GM23338 (cell line): Measurements from ENCODE around the gene NUP214. TPM values are rescaled to one million over a fixed set of nuclear protein-coding genes. Genes with fewer than 3 reads are reported as not detected.

Experiments used
- ATAC-seq: fragments of 200-7000 bp; cut with Tn5 transposase; 3 replicates; pipeline ENCODE4 v1.9.1; 2020
- DNase-seq: peaks from one replicate; pipeline ENCODE4 v3.0.0-alpha.2; 2015; ENCODE audit warnings: low spot score
- H2AFZ ChIP-seq: fragments of 200-600 bp; sonication (generic); 2 replicates; pipeline ENCODE4 v1.8.0; 2016; ENCODE audit warnings: antibody characterized with exemption, mild to moderate bottlenecking, moderate library complexity
- H3F3A ChIP-seq: fragments of 200-600 bp; sonication (generic); replicated peaks from 2 replicates; pipeline ENCODE4 v1.8.0; 2017; ENCODE audit warnings: antibody characterized with exemption, mixed run types, low read depth
- H3K27ac ChIP-seq: fragments of 200-600 bp; sonication (generic); 2 replicates; pipeline ENCODE4 v1.6.1; 2016; ENCODE audit warnings: low read depth
- H3K27me3 ChIP-seq: fragments of 200-600 bp; sonication (generic); 2 replicates; pipeline ENCODE4 v1.8.0; 2016; ENCODE audit warnings: mild to moderate bottlenecking, mixed run types, moderate library complexity; ENCODE audit not compliant: insufficient read depth
- H3K36me3 ChIP-seq: fragments of 200-600 bp; sonication (generic); 2 replicates; pipeline ENCODE4 v1.8.0; 2016; ENCODE audit warnings: mild to moderate bottlenecking; ENCODE audit not compliant: insufficient read depth
- H3K4me1 ChIP-seq: fragments of 200-600 bp; sonication (generic); 2 replicates; pipeline ENCODE4 v1.8.0; 2016; ENCODE audit warnings: mild to moderate bottlenecking, moderate library complexity; ENCODE audit not compliant: insufficient read depth
- H3K4me2 ChIP-seq: fragments of 200-600 bp; sonication (generic); 2 replicates; pipeline ENCODE4 v1.7.1; 2017; ENCODE audit warnings: mixed run types
- H3K4me3 ChIP-seq: fragments of 200-600 bp; sonication (generic); 2 replicates; pipeline ENCODE4 v1.6.1; 2016; ENCODE audit warnings: mixed run types
- H3K79me2 ChIP-seq: fragments of 200-600 bp; sonication (generic); replicated peaks from 2 replicates; pipeline ENCODE4 v1.8.0; 2017; ENCODE audit warnings: mild to moderate bottlenecking; ENCODE audit not compliant: insufficient read depth
- H3K9me2 ChIP-seq: fragments of 200-600 bp; sonication (generic); 2 replicates; pipeline ENCODE4 v1.8.0; 2017; ENCODE audit not compliant: insufficient read depth
- H4K20me1 ChIP-seq: fragments of 200-600 bp; sonication (generic); replicated peaks from 2 replicates; pipeline ENCODE4 v1.8.0; 2017; ENCODE audit warnings: mild to moderate bottlenecking; ENCODE audit not compliant: insufficient read depth
- H3K27ac Mint-ChIP-seq: 2 replicates; pipeline ENCODE4 v1.8.0; 2020; ENCODE audit warnings: inconsistent platforms, mild to moderate bottlenecking, moderate library complexity, mixed read lengths
- H3K27me3 Mint-ChIP-seq: 3 replicates; pipeline ENCODE4 v1.8.0; 2022; ENCODE audit warnings: low read depth, mild to moderate bottlenecking, moderate library complexity, mixed read lengths, inconsistent platforms; ENCODE audit not compliant: insufficient read depth, poor library complexity
- H3K36me3 Mint-ChIP-seq: 3 replicates; pipeline ENCODE4 v1.8.0; 2021; ENCODE audit warnings: low read depth, mild to moderate bottlenecking, inconsistent platforms, moderate library complexity, mixed read lengths
- H3K4me1 Mint-ChIP-seq: 3 replicates; pipeline ENCODE4 v1.8.0; 2020; ENCODE audit warnings: mild to moderate bottlenecking, inconsistent platforms, mixed read lengths
- H3K4me3 Mint-ChIP-seq: 3 replicates; pipeline ENCODE4 v1.8.0; 2021; ENCODE audit warnings: moderate library complexity, mild to moderate bottlenecking, inconsistent platforms, mixed read lengths
- H3K9me3 Mint-ChIP-seq: 3 replicates; pipeline ENCODE4 v1.8.0; 2020; ENCODE audit warnings: moderate library complexity, mild to moderate bottlenecking, inconsistent platforms, mixed read lengths
- CREB1 ChIP-seq: fragments of 250-450 bp; sonication (Bioruptor Pico); IDR thresholded peaks from 2 replicates; pipeline ENCODE4 v1.5.0; 2020; ENCODE audit warnings: low read depth, mild to moderate bottlenecking, moderate library complexity
- CTCF ChIP-seq, 2 experiments: fragments of 200-600 bp in 1 of 2; sonication (generic) in 1 of 2; conservative IDR thresholded peaks; 2 replicates each; pipeline versions ENCODE4 v1.5.1 to v1.6.1; 2016 to 2017; ENCODE audit warnings: antibody characterized with exemption in 2 of 2, low read depth in 2 of 2, mild to moderate bottlenecking in 2 of 2, moderate library complexity in 1 of 2
- EZH2 ChIP-seq: fragments of 200-600 bp; sonication (generic); IDR thresholded peaks from one replicate; pipeline ENCODE4 v1.8.0; 2017; ENCODE audit warnings: antibody characterized with exemption, mild to moderate bottlenecking, low read depth; ENCODE audit not compliant: unreplicated experiment
- EZH2phosphoT487 ChIP-seq: fragments of 200-600 bp; sonication (generic); IDR thresholded peaks from one replicate; pipeline ENCODE4 v1.8.1; 2018; ENCODE audit warnings: antibody characterized with exemption; ENCODE audit not compliant: unreplicated experiment
- JUNB ChIP-seq: IDR thresholded peaks from one replicate; pipeline ENCODE4 v1.6.1; 2016; ENCODE audit warnings: antibody characterized with exemption; ENCODE audit not compliant: unreplicated experiment
- REST ChIP-seq: IDR thresholded peaks from one replicate; pipeline ENCODE4 v1.6.1; 2018; ENCODE audit warnings: antibody characterized with exemption; ENCODE audit not compliant: unreplicated experiment
- STAT1 ChIP-seq: IDR thresholded peaks from one replicate; pipeline ENCODE4 v1.6.1; 2016; ENCODE audit warnings: antibody characterized with exemption; ENCODE audit not compliant: unreplicated experiment
- ZNF114 ChIP-seq: fragments of 250-450 bp; sonication (Bioruptor Pico); IDR thresholded peaks from 2 replicates; pipeline ENCODE4 v1.5.0; 2020; ENCODE audit warnings: mild to moderate bottlenecking, moderate library complexity
- ZNF331 ChIP-seq: fragments of 250-450 bp; sonication (Bioruptor Pico); IDR thresholded peaks from 2 replicates; pipeline ENCODE4 v1.5.0; 2020; ENCODE audit warnings: low read depth, mild to moderate bottlenecking, moderate library complexity
- ZNF462 ChIP-seq: fragments of 250-450 bp; sonication (Bioruptor Pico); IDR thresholded peaks from 2 replicates; pipeline ENCODE4 v1.5.0; 2020; ENCODE audit warnings: mild to moderate bottlenecking, moderate library complexity
- polyA plus RNA-seq: library from polyadenylated mRNA; unstranded; fragments of >200 nt; fragmentation: Nextera tagmentation; extraction: Ambion mirVana; gene quantifications from 2 replicates; pipeline ENCODE4 v1.2.1, GENCODE V29; 2016
- total RNA-seq: library from RNA; depleted of rRNA; stranded (reverse); fragments of >200 nt; shearing (Covaris generic); gene quantifications from 2 replicates; pipeline ENCODE4 v1.2.3, GENCODE V29; 2014

The NUP214 gene
- total and polyA plus RNA-seq, 2 experiments from 2014 or later, result 36.0 to 57.0 TPM

- Mint-ChIP-seq H3K4me1 (peaks cover 27% of the 10 kb centered on the region), H3K9me3 (peaks cover 6% of the 10 kb centered on the region; the same call in 1 of the 3 replicates), H3K27ac (no peak overlapping the region), H3K27me3 (no peaks in the 10 kb centered on the region), H3K36me3 (peaks cover 17% of the 10 kb centered on the region), H3K4me3 (no peak overlapping the region)
- Histone ChIP-seq H3K36me3 (no peaks in the 10 kb centered on the region), H3K27ac (no peak overlapping the region), H3K4me1 (peaks cover 16% of the 10 kb centered on the region), H3K4me2 (no peak overlapping the region), H3K27me3 (no peaks in the 10 kb centered on the region), H3K79me2 (no peaks in the 10 kb centered on the region), H3F3A (no peaks in the 10 kb centered on the region), H3K9me2 (no peaks in the 10 kb centered on the region), H3K4me3 (no peak overlapping the region), H2AFZ (no peak overlapping the region), H4K20me1 (no peaks in the 10 kb centered on the region)
- DNase-seq, result no peak
- no peak for TF ChIP-seq EZH2phosphoT487
- no peak for ATAC-seq
Observed at GRCh38 chr9:131216806-131217205, 91.4 kb downstream of the NUP214 start.

GRCh38 chr9:131217331-131218031, 92.1 kb downstream of the NUP214 start:
- H3K27ac ChIP-seq, result no peak overlapping the region
- H3K9me2 ChIP-seq, result no peaks in the 10 kb centered on the region
- no peak overlapping the region for H3K4me2 ChIP-seq
- no peak overlapping the region for H2AFZ ChIP-seq
- Mint-ChIP-seq H3K4me1 (peaks cover 27% of the 10 kb centered on the region), H3K4me3 (no peak overlapping the region), H3K27me3 (no peaks in the 10 kb centered on the region), H3K36me3 (peaks cover 10% of the 10 kb centered on the region), H3K9me3 (0 out of 3 replicates have a peak, but pooled peaks cover under 1% of the 10 kb centered on the region), H3K27ac (no peak overlapping the region)
- ATAC-seq (no peak), DNase-seq (no peak)
- no peaks in the 10 kb centered on the region for H3K27me3 ChIP-seq
- no peaks in the 10 kb centered on the region for H3F3A ChIP-seq
- H3K36me3 ChIP-seq, result no peaks in the 10 kb centered on the region
- no peak overlapping the region for H3K4me3 ChIP-seq
- no peaks in the 10 kb centered on the region for H3K79me2 ChIP-seq
- no peaks in the 10 kb centered on the region for H4K20me1 ChIP-seq
- peaks cover 16% of the 10 kb centered on the region for H3K4me1 ChIP-seq
- TF ChIP-seq EZH2phosphoT487, result no peak
- no peak for TF ChIP-seq ZNF331 (CRISPR knock-in tag)
- TF ChIP-seq REST, result no peak
- no peak for TF ChIP-seq CREB1
- no peak for TF ChIP-seq ZNF114 (CRISPR knock-in tag)
- TF ChIP-seq CTCF (conservative IDR thresholded peaks at IDR 0.05; ENCODE audit: low read depth in 2 of 2), result no peak
- no peak for TF ChIP-seq JUNB
- no peak for TF ChIP-seq STAT1
- no peak for TF ChIP-seq EZH2
- no peak for TF ChIP-seq ZNF462 (CRISPR knock-in tag)
